Forelimb muscle (tissue), 1 donor: Measurements from ENCODE around the gene STARD13. TPM values are rescaled to one million over a fixed set of nuclear protein-coding genes. Genes with fewer than 3 reads are reported as not detected.

ENCODE experiments used
- DNase-seq: peaks from one replicate; pipeline ENCODE4 v3.0.0-alpha.2; 2013; ENCODE audit warnings: low read depth
- polyA plus RNA-seq: library from polyadenylated mRNA; unstranded; fragments of 120-200 nt; gene quantifications from one replicate; pipeline ENCODE4 v1.2.1, GENCODE V29; 2013; ENCODE audit not compliant: insufficient read length

The STARD13 gene
- polyA plus RNA-seq, 1 donor: 21.4 TPM

DNA sequence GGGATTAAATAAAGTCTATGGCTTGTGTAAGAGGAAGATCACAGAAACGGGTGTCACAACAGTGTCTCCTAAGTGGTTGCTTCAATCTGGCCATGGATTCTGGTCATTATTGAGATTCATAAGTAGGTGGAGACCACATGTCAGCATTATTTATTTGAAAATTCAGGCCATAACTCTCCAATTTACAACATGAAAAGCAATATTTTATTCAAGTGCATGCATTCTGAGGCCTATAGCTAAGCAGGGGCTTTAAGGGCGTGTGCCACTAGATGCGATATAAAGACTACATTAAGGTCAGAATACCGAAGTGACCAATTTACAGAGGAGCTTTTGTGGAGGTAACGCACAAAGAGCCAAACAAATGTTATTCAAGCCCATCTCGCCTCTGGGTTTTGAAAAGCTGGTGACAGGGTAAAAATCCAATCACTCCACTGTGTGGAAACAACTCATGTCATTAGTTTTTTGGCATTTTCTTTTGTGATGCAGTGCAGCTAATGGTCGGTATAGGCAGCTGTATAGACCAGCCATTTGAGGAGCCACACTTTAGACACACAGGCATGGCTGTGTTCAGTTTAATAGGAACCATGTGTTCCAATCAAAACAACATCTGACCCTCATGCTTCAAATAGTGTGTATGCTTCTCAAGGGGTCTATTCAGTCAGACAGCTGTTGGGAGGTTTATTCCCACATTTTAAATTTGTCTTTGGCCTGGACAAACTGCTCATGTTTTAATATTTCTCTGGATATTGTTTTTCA lies 145.6 kb downstream of the STARD13 start:
- peak; percentile 76 for DNase-seq

DNA sequence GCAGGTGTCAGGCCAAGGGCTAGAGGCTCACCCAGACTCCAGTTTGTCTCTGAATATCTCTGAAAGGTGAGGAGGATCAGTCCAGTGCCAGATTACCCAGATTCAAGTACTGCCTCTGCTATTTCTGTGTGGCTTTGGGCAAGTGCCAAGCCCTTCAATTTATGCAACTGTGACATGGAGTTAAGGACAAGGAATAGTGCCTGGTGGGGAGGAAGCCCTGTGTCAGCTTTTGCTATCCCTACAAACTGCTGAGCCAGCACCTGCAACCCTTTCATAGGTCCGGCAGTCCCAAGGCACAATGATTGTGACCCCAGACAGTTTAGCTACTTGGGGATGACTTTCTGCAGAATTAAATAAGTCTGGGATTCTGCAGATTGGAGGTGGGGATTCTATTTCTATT lies 146.4 kb downstream of the STARD13 start:
- DNase-seq: no peak

GRCh38 chr13:33138441-33138840 lies 147.1 kb downstream of the STARD13 start:
- no peak for DNase-seq

DNA sequence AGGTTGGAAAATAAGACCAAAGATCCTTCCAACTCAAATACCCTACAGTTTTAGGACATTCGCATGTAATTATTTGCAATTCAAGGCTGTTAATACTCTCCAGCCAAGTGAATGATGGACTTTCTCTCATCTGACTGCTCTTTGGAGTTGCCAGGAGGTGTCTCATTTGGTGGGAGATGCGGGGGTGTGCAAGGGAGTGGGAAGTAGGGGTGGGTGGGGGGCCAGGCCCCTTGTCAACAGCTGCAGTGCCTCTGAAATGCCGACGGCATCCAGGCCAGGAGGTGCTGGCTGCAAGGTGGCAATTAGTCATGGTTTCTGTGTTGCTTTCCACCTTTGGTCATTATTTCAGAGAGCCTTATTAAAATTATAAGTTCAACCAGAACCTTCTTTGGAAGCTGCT lies 147.8 kb downstream of the STARD13 start:
- no peak for DNase-seq

GRCh38 chr13:33135097-33135496 lies 150.5 kb downstream of the STARD13 start:
- no peak for DNase-seq

GRCh38 chr13:33134213-33134612 lies 151.3 kb downstream of the STARD13 start:
- no peak for DNase-seq

- no peak for DNase-seq
Observed at GRCh38 chr13:33132644-33133440, 152.7 kb downstream of the STARD13 start.

DNA sequence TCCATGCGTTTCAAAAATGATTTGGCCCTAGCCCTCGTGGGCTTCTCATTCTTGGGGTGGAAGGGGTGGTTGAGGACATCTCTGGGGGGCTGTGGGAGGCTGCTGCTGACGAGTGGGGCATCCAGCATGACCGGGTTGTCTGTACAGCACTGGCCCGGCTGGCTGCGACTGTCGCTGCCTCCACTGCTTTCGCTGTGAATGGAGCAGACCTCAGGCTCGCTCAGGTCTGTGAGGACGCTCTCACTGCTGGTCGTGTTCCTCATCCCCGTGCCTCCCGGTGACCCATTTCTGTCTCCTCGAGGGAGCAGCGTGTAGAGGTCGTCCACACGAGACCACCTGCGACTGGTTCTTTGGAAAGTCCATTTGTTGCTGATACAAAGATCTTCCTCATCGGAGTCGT lies 155.7 kb downstream of the STARD13 start:
- DNase-seq: no peak

DNA sequence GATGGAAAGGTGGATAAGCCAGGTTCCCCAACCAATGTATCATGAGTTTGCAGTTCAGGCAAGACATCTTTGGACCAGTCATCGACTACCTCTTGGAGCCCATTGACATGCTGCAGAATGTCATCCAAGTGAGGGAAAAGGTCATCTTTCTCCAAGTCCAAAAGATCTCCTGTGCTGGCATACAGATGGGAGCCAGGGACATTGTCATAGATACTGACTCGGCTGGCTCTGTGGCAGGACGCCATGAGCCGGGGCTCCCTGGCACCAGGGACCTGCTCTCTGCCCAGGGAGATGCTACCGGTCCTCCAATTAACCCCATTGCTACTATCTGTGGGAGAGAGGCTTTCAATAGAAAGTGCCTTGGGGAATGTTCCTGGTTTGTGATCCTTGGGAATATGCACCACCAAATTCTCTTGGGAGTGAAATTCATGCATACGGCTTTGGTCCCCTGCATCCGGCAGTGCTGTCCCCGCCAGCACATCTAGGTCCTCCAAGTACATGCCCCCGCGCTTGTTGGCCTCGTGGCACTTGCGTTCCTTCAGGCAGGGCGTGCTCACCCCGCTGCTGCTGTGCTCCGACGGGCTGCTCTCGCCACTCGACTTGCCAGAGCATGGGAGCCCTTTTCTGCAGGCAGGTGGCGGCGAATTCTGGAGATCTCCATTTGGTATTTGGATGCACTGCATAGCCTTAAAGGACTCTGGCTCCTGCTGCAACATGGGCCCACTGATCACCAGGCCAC lies 156.3 kb downstream of the STARD13 start:
- no peak for DNase-seq

GRCh38 chr13:33128134-33128533 lies 157.4 kb downstream of the STARD13 start:
- DNase-seq: no peak

GRCh38 chr13:33127009-33127551 lies 158.5 kb downstream of the STARD13 start:
- no peak for DNase-seq

DNA sequence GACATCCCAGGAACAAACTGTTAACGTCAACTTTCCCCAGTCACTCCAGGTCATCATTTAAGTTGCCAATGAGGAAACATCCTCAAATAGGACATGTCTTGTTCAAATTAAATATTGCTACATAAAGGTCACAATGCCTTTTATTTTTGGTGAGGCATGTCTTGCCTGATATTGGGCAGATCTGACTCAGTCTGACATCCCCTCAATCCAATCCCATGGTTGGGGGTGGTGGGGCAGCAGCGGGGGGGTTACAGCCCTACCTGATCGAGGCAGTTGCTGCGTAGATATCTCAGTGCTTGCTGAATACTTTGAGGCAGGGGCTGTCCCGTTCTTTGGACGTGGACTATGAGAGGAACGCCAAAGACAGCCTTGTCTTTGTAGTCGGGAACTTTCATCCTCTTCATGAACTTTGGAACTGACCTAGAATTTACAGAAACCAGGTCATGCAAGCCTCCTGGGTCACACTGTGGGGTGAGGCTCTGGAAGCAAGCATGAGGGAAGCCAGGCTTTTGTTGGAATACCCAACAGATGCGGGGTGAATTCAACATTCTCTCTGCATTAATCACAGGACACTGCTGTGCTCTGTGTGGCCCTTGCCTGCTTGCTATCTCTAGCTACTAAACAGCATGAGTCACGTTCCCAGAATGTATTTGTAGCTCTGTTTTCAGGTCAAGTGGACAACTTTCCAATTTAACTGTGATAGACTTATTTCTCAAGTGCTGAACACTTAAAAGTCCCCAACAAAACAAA lies 159.6 kb downstream of the STARD13 start:
- DNase-seq: no peak

GRCh38 chr13:33123066-33123859 lies 162.3 kb downstream of the STARD13 start:
- no peak for DNase-seq

DNA sequence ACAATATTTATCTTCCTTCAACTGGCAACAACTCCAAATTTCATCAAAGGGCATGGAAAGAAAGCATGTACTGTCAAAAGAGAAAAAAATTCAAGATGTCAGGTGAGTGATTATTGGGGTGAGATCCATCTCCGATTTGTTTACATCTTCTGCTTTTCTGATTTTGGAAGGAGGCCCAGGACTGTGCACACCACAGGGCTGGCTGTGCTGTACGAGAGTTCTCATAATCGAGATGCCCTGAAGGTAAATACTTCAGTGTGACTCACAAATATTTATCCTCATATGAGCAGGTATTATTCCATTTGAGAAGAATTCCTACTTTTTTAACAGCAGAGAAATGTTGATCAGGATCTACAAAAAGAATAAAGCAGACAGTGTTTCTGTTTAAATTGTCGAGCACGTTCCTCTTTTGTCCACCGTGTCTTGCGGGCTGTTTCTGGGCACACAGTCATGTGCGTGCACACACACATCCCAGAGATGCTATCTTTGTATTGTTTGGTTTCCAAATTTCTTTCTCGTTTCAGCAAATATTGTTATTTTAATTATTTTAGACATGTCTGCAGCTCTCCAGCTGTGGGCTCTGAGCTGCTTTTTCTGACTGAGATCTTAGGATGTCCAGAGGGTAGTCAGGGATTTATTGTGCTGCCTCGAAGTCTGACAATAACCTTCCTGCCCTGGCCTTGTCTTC lies 165.6 kb downstream of the STARD13 start:
- no peak for DNase-seq

- no peak for DNase-seq
Observed at GRCh38 chr13:33119022-33119781, 166.4 kb downstream of the STARD13 start.

DNA sequence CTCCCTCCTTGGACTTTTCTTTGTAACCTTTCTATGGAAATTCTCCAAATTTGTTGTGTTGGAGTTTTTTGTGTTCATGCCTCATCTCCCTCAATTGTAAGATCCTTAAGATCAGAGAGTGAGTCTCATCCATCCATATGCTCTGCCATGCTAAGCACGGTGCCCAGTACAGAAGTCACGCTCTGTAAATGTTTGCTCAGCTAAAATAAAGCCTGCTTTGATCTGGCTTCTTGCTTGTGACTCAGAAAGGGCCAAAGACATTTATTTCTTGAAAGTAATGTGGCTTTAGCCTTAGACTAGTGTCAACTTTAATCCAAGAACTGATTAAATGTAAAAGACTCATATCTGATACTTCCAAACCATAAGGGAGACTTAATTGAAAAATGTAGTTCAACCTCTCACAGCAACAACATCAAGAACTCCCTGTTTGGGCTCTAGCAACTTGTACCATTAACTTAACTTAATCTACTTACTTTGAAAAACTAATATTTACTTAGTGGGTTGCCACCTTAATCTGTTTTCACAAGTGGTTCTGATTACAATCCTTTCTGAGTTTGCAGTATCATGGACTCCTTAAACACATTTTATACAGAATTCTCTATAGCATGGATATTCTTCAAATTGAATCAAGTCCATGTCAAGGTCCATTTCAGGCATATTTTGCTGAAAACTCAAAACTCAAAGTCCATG lies 169.1 kb downstream of the STARD13 start:
- no peak for DNase-seq

GRCh38 chr13:33115274-33115673 lies 170.3 kb downstream of the STARD13 start:
- no peak for DNase-seq

- no peak for DNase-seq
Observed at GRCh38 chr13:33114146-33114545, 171.4 kb downstream of the STARD13 start.

DNA sequence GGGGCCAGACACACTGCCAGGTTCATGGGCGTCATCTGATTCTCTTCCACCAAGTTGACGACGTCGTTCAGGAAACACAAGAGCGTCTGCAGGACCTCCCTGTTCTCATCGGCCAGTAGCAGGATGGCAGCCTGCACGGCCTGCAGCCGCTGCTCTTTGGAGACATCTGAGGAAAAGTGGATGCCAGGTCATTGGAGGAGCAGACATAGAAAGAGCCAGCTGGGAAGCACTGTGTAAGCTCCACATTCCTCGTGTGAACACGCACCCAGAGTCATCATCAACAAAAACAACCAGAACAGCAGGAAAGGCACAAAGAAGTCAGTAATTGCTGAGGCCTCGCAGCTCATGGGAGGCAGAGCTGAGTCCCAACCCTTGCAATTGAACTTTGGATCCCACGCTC lies 172.8 kb downstream of the STARD13 start:
- no peak for DNase-seq
